Endothelial cell (in vitro differentiated cells): ENCODE results near the gene DRAM2. TPM values are rescaled to one million over a fixed set of nuclear protein-coding genes. Genes with fewer than 3 reads are reported as not detected.
A peak's percentile ranks its signal among the peaks of the same experiment; 100 is the strongest.

ENCODE experiments used
- DNase-seq: peaks from one replicate; pipeline ENCODE4 v3.0.0; 2021; ENCODE audit warnings: low spot score
- H3K27ac Mint-ChIP-seq: one replicate; pipeline ENCODE4 v1.8.0; 2021; ENCODE audit warnings: mixed read lengths, inconsistent platforms; ENCODE audit not compliant: unreplicated experiment
- H3K27me3 Mint-ChIP-seq: one replicate; pipeline ENCODE4 v1.8.0; 2021; ENCODE audit warnings: mild to moderate bottlenecking, moderate library complexity, mixed read lengths, inconsistent platforms; ENCODE audit not compliant: unreplicated experiment
- H3K36me3 Mint-ChIP-seq: one replicate; pipeline ENCODE4 v1.8.0; 2021; ENCODE audit warnings: mild to moderate bottlenecking, low read depth, mixed read lengths, inconsistent platforms; ENCODE audit not compliant: unreplicated experiment
- H3K4me1 Mint-ChIP-seq: one replicate; pipeline ENCODE4 v1.8.0; 2021; ENCODE audit warnings: mild to moderate bottlenecking, mixed read lengths, inconsistent platforms; ENCODE audit not compliant: unreplicated experiment
- H3K4me3 Mint-ChIP-seq: one replicate; pipeline ENCODE4 v1.8.0; 2021; ENCODE audit warnings: mild to moderate bottlenecking, mixed read lengths, inconsistent platforms; ENCODE audit not compliant: unreplicated experiment
- H3K9me3 Mint-ChIP-seq: one replicate; pipeline ENCODE4 v1.8.0; 2021; ENCODE audit warnings: mixed read lengths, inconsistent platforms; ENCODE audit not compliant: unreplicated experiment
- CTCF ChIP-seq: fragments of 200-600 bp; sonication (generic); IDR thresholded peaks from one replicate; pipeline ENCODE4 v1.5.0; 2021; ENCODE audit warnings: antibody characterized with exemption; ENCODE audit not compliant: unreplicated experiment
- total RNA-seq: library from RNA; stranded (reverse); fragmentation: NEBNext Ultra II Directional; extraction: Animal tissue kit (Norgen Biotek cat#: 25700); gene quantifications from one replicate; pipeline ENCODE4 v1.2.1, GENCODE V29; 2021; ENCODE audit not compliant: unreplicated experiment

DRAM2 gene
- total RNA-seq, 1 donor from 2014 or later, result 79.8 TPM

- H3K9me3 Mint-ChIP-seq, result no peaks in the 10 kb centered on the region
- H3K36me3 Mint-ChIP-seq, result peaks cover 31% of the 10 kb centered on the region
- peak overlapping the region; percentile 78 for H3K27ac Mint-ChIP-seq
- no peak for DNase-seq
- no peak for TF ChIP-seq CTCF
- peak overlapping the region; percentile 21 for H3K4me3 Mint-ChIP-seq
- peaks cover 2% of the 10 kb centered on the region for H3K27me3 Mint-ChIP-seq
- peaks cover 68% of the 10 kb centered on the region for H3K4me1 Mint-ChIP-seq
Observed at GRCh38 chr1:111145963-111146768, 6.3 kb upstream of the DRAM2 start.

- Mint-ChIP-seq H3K4me1 (peaks cover 63% of the 10 kb centered on the region), H3K9me3 (no peaks in the 10 kb centered on the region), H3K36me3 (peaks cover 26% of the 10 kb centered on the region), H3K27ac (peak overlapping the region; percentile 46), H3K27me3 (peaks cover 2% of the 10 kb centered on the region), H3K4me3 (no peak overlapping the region)
- no peak for TF ChIP-seq CTCF
- no peak for DNase-seq
Observed at GRCh38 chr1:111145542-111145941, 5.6 kb upstream of the DRAM2 start.

- peak overlapping the region; percentile 51 for H3K27ac Mint-ChIP-seq
- peaks cover 50% of the 10 kb centered on the region for H3K4me1 Mint-ChIP-seq
- peaks cover 5% of the 10 kb centered on the region for H3K27me3 Mint-ChIP-seq
- H3K9me3 Mint-ChIP-seq, result no peaks in the 10 kb centered on the region
- peak; percentile 16 for DNase-seq
- peaks cover 10% of the 10 kb centered on the region for H3K36me3 Mint-ChIP-seq
- H3K4me3 Mint-ChIP-seq, result peak overlapping the region; percentile 99
- TF ChIP-seq CTCF, result no peak
Observed at GRCh38 chr1:111142356-111142975, 2.6 kb upstream of the DRAM2 start.

GRCh38 chr1:111141245-111142220 lies 1.6 kb upstream of the DRAM2 start:
- DNase-seq, result no peak
- Mint-ChIP-seq H3K4me1 (peaks cover 44% of the 10 kb centered on the region), H3K27ac (peak overlapping the region; percentile 94)

More at GRCh38 chr1:111141245-111142220, 1.6 kb upstream of the DRAM2 start:
- Mint-ChIP-seq H3K9me3 (no peaks in the 10 kb centered on the region), H3K36me3 (peaks cover 10% of the 10 kb centered on the region), H3K4me3 (peak overlapping the region; percentile 99), H3K27me3 (peaks cover 5% of the 10 kb centered on the region)
- no peak for TF ChIP-seq CTCF
